Neural crest cell (in vitro differentiated cells): ENCODE data around the gene ZCCHC12. TPM values are rescaled to one million over a fixed set of nuclear protein-coding genes. Genes with fewer than 3 reads are reported as not detected.

ENCODE experiments used
- DNase-seq: peaks from one replicate; pipeline ENCODE4 v3.0.0; 2021; ENCODE audit warnings: low read depth, mixed read lengths, low spot score
- H3K27ac Mint-ChIP-seq: one replicate; pipeline ENCODE4 v1.8.0; 2021; ENCODE audit warnings: mild to moderate bottlenecking, mixed read lengths; ENCODE audit not compliant: unreplicated experiment
- H3K27me3 Mint-ChIP-seq: 2 replicates; pipeline ENCODE4 v1.8.0; 2021; ENCODE audit warnings: low read depth, mild to moderate bottlenecking, mixed read lengths
- H3K36me3 Mint-ChIP-seq: 2 replicates; pipeline ENCODE4 v1.8.0; 2021; ENCODE audit warnings: low read depth, mild to moderate bottlenecking, mixed read lengths
- H3K4me1 Mint-ChIP-seq: 2 replicates; pipeline ENCODE4 v1.8.0; 2021; ENCODE audit warnings: mixed read lengths
- H3K4me3 Mint-ChIP-seq: one replicate; pipeline ENCODE4 v1.8.0; 2021; ENCODE audit warnings: mild to moderate bottlenecking, mixed read lengths
- H3K9me3 Mint-ChIP-seq: 2 replicates; pipeline ENCODE4 v1.8.0; 2021; ENCODE audit warnings: mixed read lengths
- CTCF ChIP-seq: fragments of 200-600 bp; sonication (generic); conservative IDR thresholded peaks from 2 replicates; pipeline ENCODE4 v1.5.0; 2021; ENCODE audit warnings: antibody characterized with exemption, mild to moderate bottlenecking
- total RNA-seq: library from RNA; stranded (reverse); gene quantifications from 2 replicates; pipeline ENCODE4 v1.2.1, GENCODE V29; 2021

Gene ZCCHC12
- total RNA-seq, 1 donor from 2014 or later, result 3.7 TPM

- no peaks in the 10 kb centered on the region for H3K36me3 Mint-ChIP-seq
- no peak for TF ChIP-seq CTCF
- H3K27ac Mint-ChIP-seq, result no peak overlapping the region
- H3K27me3 Mint-ChIP-seq, result no peaks in the 10 kb centered on the region
- no peaks in the 10 kb centered on the region for H3K9me3 Mint-ChIP-seq
- no peak for DNase-seq
- no peaks in the 10 kb centered on the region for H3K4me1 Mint-ChIP-seq
- H3K4me3 Mint-ChIP-seq, result no peak overlapping the region
Observed at GRCh38 chrX:118867251-118867650, 43.6 kb downstream of the ZCCHC12 start.

GRCh38 chrX:118872102-118872566, 48.5 kb downstream of the ZCCHC12 start:
- no peak for TF ChIP-seq CTCF
- no peaks in the 10 kb centered on the region for H3K4me1 Mint-ChIP-seq
- H3K36me3 Mint-ChIP-seq, result no peaks in the 10 kb centered on the region

More at GRCh38 chrX:118872102-118872566, 48.5 kb downstream of the ZCCHC12 start:
- no peaks in the 10 kb centered on the region for H3K27me3 Mint-ChIP-seq
- H3K9me3 Mint-ChIP-seq, result peaks cover 2% of the 10 kb centered on the region
- no peak overlapping the region for H3K4me3 Mint-ChIP-seq
- no peak overlapping the region for H3K27ac Mint-ChIP-seq
- no peak for DNase-seq

Other genes with a start within 250 kb of the ZCCHC12 start
- gene IL13RA1, start 96.2 kb upstream of the ZCCHC12 start, total RNA-seq, result 9.9 and 10.2 TPM in 2 replicates
- 0.20 and 0.30 TPM in 2 replicates for gene LONRF3, start 150.8 kb downstream of the ZCCHC12 start, total RNA-seq
- gene CT47C1, start 249.2 kb downstream of the ZCCHC12 start, total RNA-seq, result not detected in 2 replicates